HG03097 (cell line): ENCODE results near the gene TMEM134.
"Not testable (repeated sequence)": the region's sequence is repeated elsewhere in the genome, so short reads cannot be mapped to it uniquely, and the experiment has no call there.

Experiments used
- ATAC-seq: cut with Tn5 transposase; IDR thresholded peaks from one replicate; pipeline ENCODE4 v1.9.1; 2021; ENCODE audit not compliant: unreplicated experiment, low FRiP score

TMEM134 gene

DNA sequence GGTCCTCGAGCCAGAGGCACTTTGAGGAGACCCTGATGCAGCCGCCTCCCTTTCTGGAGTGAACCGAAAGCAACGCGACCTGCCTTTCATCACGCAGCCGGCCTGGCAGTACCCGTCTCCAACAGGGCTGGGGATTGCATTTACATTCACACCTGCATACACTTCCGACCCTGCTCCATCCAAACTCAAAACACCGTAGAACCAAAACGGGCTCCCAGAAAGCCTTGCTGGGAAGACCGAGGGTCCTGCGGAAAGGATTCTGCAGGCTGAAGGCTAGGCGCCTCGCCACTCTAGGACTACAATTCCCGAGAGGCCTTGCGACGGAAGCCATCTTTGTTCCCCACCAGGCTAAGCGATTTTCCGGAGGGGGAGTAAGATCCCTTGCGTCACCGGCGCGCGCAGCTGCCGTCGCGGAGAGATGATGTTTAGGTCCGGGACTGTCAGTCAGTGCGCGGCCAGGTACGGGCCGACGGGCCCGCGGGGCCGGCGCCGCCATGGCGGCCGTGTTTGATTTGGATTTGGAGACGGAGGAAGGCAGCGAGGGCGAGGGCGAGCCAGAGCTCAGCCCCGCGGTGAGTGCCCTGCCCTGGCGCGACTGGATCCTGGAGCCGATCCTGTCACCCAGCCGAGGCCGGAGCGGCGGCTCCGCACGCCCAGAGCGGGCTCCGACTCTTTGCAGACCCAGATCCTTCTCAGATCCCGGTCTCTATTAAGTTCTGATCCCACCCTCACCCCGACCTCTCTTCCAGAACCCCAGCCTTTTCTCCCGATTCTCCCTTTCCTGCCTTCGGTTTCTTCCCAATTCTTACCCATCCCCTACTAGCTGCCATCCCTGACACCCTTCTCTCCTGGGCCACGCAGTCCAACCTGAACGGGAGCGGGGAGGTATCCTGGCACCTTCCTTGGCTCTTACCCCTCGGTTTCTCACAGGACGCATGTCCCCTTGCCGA, 40.7 kb downstream of the TMEM134 start, which contains the start of gene RPS6KB2:
RPS6KB2 (plus strand) TSS at position 443 of the 950 bp plus-strand sequence; CDS start at position 495, 52 bp downstream.
- peak; percentile 84 for ATAC-seq

DNA sequence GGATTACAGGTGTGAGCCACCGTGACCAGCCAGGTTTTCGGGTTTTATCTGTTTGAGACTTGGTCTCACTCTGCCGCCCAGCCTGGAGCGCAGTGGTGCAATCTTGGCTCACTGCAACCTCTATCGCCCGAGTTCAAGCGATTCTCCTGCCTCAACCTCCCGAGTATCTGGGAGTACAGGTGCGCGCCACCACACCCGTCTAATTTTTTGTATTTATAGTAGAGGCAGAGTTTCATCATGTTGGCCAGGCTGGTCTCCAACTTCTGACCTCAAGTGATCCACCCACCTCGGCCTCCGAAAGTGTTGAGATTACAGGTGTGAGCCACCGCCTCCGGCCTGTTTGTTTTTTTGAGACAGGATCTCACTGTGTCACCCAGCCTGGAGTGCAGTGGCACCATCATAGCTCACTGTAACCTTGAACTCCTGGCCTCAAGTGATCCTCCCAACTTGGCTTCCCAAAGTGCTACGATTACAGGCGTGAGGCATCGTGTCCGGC, 41.6 kb downstream of the TMEM134 start:
- not testable (repeated sequence) for ATAC-seq

- ATAC-seq = no peak
Measured at GRCh38 chr11:67423891-67424613, 45.0 kb downstream of the TMEM134 start.

GRCh38 chr11:67423466-67423865, 45.6 kb downstream of the TMEM134 start:
- ATAC-seq = no peak

DNA sequence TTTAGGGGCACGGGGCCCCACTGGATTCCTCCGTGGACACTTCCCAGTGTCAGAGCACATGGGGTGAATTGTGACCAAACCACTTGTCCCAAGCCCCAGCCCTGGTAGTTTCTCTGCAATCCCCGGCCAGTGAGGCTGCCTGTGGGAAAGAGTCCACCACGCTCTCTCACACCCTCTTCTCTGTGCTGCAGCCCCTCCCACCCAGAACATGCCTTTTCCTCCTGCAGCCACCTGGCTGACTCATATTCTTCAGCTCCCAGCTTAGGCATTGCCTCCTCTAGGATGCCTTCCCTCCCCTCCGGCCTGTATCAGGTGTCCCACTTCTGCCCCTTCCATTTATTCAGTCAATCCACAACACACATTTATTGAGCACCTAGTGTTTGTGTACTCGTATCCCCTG, 46.2 kb downstream of the TMEM134 start:
- no peak for ATAC-seq

DNA sequence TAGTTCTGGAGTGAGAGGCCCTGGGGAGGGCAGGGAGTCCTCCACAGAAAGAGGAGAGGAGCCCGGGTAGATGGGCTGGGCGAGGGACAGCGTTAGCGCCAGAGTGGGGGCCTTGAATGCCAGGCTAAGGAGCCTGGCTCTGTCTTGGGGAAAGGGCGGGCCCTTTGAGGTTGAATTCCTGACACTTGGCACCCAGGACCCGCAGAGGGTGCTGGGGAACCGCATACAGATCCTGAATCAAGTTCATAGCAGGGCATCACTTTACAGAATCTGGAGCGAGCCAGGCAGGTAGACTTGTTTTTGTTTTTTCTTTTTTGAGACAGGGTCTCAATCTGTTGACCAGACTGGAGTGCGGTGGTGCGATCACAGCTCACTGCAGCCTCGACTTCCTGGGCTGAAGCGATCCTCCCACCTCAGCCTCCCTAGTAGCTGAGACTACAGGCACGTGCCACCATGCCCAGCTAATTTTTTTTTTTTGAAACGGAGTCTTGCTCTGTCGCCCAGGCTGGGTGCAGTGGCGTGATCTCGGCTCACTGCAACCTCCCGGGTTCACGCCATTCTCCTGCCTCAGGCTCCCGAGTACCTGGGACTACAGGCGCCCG, 47.5 kb downstream of the TMEM134 start:
- no peak for ATAC-seq

- ATAC-seq = peak; percentile 74
Measured at GRCh38 chr11:67420646-67421429, 48.2 kb downstream of the TMEM134 start.

GRCh38 chr11:67420147-67420645, 48.9 kb downstream of the TMEM134 start:
- no peak for ATAC-seq

GRCh38 chr11:67419325-67420049, 49.6 kb downstream of the TMEM134 start:
- ATAC-seq = no peak

DNA sequence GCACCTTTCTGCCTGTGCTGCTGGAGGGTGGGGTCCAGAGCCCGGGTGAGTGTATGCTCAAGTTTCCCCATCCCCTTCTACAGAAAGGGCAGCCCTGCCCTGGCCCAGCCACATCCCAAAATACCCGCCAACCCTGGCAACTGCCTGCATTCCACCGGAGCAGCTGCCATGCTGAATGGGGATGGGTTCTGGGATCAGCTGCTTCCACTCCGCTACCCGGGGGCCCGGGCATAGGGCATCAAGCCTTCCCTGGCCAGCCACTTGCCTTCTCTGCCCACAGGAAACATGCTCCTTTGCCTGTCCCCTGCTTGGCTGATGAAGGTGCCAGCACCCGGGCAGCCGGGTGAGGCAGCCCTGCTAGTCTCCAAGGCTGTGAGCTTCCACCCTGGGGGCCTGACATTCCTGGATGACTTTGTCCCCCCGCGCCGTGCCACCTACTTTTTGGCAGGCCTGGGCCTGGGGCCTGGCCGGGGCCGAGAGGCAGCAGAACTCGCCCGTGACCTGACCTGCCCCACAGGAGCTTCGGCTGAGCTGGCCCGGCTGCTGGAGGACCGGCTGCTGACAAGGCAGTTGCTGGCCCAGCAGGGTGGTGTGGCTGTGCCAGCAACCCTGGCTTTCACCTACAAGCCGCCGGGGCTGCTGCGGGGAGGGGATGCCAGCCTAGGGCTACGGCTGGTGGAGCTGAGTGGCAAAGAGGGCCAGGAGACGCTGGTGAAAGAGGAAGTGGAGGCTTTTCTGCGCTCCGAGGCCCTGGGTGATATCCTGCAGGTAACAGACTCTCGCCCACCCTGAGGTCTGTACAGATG, 50.4 kb downstream of the TMEM134 start:
- ATAC-seq = no peak

DNA sequence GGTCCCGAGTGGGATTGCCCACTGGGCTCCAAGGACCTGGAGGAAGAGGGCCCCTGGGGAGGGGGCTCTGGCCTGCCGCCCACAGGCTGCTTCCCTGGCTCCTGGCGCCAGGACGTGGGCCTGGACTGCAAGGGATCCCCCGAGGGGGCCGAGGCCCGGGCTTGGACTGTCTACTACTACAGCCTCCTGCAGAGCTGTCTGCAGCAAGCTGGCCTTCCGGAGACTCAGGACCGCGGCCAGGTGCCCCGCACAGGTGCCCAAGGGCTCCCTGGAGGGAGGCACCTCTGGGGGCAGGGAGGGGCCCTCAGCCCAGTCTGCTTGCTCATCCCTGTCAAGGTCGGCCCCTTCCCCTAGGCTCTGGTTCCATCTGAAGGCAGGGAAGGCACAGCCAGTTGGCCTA, 51.6 kb downstream of the TMEM134 start:
- no peak for ATAC-seq

DNA sequence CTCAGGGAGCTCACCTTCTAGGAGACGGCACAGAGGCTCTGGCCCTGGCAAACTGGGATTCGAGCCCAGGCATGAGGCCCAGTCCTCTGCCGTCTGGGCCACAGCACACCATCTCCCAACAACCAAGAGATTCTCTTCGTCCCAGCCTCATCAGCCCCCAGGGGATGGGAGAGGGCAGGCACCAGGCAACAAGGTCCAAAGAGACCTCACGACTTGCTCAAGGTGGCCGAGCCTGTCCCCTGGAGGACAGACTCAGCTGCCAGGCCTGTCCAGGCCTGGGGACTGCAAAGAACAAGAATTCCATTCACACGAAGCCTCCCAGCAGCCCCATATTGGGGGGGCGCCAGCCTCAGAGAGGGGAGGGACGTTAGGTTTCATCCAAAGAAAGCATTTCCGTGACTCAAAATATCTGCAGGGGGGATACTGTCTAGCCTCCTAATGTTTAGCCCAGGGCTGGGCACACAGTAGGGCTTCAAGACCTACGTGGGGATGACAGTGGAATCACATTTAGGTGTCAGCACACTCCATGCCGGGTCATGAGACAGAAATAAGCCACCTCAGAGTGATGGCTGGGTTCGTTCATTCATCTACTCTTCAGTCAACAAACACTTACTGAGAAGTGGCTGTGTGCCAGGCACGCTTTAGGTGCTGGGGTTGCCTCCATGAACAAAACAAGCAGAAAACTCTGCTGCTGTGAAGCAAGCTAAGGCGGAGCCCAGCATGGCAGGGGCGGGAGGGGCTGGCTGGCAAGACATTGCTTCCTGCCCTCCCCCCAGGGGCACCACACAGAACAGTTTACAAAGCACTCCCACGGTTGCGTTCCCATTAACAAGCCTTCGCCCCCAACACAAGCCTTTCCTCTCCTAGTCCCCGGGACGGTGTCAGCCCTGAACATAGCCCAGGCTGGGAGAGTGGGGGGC, 52.4 kb downstream of the TMEM134 start:
- no peak for ATAC-seq

GRCh38 chr11:67415501-67416304, 53.3 kb downstream of the TMEM134 start, which contains the start of gene CARNS1:
CARNS1 (plus strand) TSS chr11:67415678; CDS start chr11:67416200, 522 bp downstream.
- ATAC-seq = no peak

GRCh38 chr11:67413266-67413849, 55.7 kb downstream of the TMEM134 start:
- no peak for ATAC-seq

DNA sequence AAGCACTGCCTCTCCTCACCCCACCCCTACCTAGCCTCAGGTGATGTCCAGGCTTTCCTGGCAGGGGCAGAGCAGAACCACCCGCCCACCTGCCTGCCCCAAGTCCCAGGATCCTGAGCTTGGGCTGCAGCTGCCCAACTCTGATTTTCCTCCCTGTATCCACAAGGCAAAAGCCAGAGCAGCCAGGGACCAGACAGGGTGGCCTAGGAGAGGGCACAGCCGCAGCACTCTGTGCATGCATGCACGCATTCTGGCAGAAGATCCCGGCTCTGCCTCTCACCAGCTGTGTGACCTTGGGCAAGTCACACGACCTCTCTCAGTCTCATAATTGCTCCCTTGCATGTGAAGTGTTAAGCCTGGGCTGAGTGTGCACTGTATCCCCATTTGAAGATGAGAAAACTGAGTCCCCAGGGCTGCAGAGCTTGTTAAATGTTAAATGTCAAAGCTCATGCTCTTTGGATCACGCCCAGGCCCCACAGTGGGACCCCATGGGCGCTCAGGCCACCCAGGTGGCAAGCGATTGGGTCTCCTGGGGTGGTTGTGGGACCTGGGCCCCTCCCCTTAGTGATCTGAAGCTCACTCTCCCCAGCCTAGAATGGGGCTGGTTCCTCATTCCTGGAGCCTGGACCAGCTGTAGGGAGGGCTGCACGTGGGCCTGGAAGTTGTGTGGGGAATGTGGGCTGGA, 56.4 kb downstream of the TMEM134 start:
- ATAC-seq = no peak

DNA sequence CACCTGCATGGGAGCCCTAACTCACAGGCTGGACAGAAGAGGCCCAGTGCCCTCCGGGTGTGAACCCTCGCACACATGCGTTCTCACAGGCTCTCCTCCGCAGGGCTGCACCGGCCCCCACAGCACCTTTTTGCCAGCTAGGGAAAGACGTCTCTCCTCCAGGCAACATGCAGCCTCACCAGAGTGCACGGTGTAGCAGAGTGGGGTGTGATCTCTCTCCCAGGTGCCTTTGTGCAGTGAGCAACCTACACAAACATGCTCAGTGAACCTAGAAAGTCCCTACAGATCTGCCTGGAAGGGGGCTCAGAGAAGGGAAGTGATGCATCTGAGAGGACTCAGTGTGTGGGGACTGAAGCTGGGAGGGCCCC, 57.3 kb downstream of the TMEM134 start:
- no peak for ATAC-seq
